ENCODE data around the gene TMCC2.

DNA sequence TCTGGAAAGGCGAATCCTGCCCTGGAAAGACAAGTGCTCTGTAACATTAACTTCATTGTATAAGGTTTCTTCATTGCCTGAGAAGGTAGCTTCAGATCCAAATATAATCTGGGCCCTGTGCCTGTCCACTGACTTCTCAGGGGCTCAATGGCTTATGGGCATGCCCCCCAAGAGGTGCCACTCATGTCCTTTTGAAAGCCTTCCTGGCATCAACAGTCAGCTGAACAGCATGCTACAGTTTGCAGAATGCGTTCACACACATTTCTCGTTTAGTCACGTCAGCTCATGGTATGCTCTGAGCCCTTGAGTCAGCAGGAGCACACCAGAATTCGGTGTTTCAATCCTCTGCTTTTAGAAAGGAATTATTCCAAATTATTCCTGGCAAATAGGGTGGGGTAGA is 23.8 kb downstream of the TMCC2 start:
- TF ChIP-seq EZH2 (optimal IDR thresholded peaks at IDR 0.05; ENCODE audit: low read depth, low read length) (no peak), EZH2phosphoT487 (IDR thresholded peaks at IDR 0.05; ENCODE audit: low read length) (no peak)
- TF ChIP-seq, protein P1, sequence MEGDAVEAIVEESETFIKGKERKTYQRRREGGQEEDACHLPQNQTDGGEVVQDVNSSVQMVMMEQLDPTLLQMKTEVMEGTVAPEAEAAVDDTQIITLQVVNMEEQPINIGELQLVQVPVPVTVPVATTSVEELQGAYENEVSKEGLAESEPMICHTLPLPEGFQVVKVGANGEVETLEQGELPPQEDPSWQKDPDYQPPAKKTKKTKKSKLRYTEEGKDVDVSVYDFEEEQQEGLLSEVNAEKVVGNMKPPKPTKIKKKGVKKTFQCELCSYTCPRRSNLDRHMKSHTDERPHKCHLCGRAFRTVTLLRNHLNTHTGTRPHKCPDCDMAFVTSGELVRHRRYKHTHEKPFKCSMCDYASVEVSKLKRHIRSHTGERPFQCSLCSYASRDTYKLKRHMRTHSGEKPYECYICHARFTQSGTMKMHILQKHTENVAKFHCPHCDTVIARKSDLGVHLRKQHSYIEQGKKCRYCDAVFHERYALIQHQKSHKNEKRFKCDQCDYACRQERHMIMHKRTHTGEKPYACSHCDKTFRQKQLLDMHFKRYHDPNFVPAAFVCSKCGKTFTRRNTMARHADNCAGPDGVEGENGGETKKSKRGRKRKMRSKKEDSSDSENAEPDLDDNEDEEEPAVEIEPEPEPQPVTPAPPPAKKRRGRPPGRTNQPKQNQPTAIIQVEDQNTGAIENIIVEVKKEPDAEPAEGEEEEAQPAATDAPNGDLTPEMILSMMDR (IDR thresholded peaks at IDR 0.05; ENCODE audit: low read length): no peak
